WTC11 (cell line): Measurements from ENCODE around the gene KXD1. TPM values are rescaled to one million over a fixed set of nuclear protein-coding genes. Genes with fewer than 3 reads are reported as not detected.

ENCODE experiments used
- ATAC-seq: fragments of 200-7000 bp; cut with Tn5 transposase; 2 replicates; pipeline ENCODE4 v1.10.0; 2021; ENCODE audit warnings: mild to moderate bottlenecking, moderate library complexity
- CTCF ChIA-PET: fragments of 300-600 bp; sonication (Branson Sonifier 250); formaldehyde crosslinking; loops from one replicate; lab custom pipeline; 2021; ENCODE audit warnings: antibody characterized with exemption; lab: Charles Lee
- POLR2A ChIA-PET: fragments of 350-600 bp; sonication (Branson Sonifier 250); formaldehyde crosslinking; loops from one replicate; lab custom pipeline; 2021; ENCODE audit warnings: antibody characterized with exemption; lab: Charles Lee
- DNase-seq: peaks from one replicate; pipeline ENCODE4 v3.0.0; 2021; ENCODE audit warnings: low spot score
- H3K27ac Mint-ChIP-seq: 2 replicates; pipeline ENCODE4 v1.8.0; 2021; ENCODE audit warnings: mixed read lengths
- H3K27me3 Mint-ChIP-seq: 2 replicates; pipeline ENCODE4 v1.8.0; 2021; ENCODE audit warnings: low read depth, mild to moderate bottlenecking, moderate library complexity, mixed read lengths
- H3K36me3 Mint-ChIP-seq: 2 replicates; pipeline ENCODE4 v1.8.0; 2021; ENCODE audit warnings: mixed read lengths
- H3K4me1 Mint-ChIP-seq: 2 replicates; pipeline ENCODE4 v1.8.0; 2022; ENCODE audit warnings: mixed read lengths
- H3K4me3 Mint-ChIP-seq: 2 replicates; pipeline ENCODE4 v1.8.0; 2021; ENCODE audit warnings: mild to moderate bottlenecking, moderate library complexity, mixed read lengths
- H3K9me3 Mint-ChIP-seq: 2 replicates; pipeline ENCODE4 v1.8.0; 2021; ENCODE audit warnings: mixed read lengths
- ATF1 ChIP-seq: sonication (generic); formaldehyde crosslinking; IDR thresholded peaks from 2 replicates; pipeline ENCODE4 v1.8.1; 2023; ENCODE audit warnings: mild to moderate bottlenecking, moderate library complexity, missing genetic modification reagents
- ELF4 ChIP-seq: sonication (generic); formaldehyde crosslinking; IDR thresholded peaks from 2 replicates; pipeline ENCODE4 v1.8.1; 2022; ENCODE audit warnings: low read depth, mild to moderate bottlenecking, moderate library complexity, missing genetic modification reagents
- JUN ChIP-seq: sonication (generic); formaldehyde crosslinking; IDR thresholded peaks from 2 replicates; pipeline ENCODE4 v1.8.0; 2023; ENCODE audit warnings: mild to moderate bottlenecking, missing genetic modification reagents
- MXD4 ChIP-seq: fragments of 250-450 bp; sonication (Bioruptor Pico); IDR thresholded peaks from 2 replicates; pipeline ENCODE4 v1.8.0; 2021; ENCODE audit warnings: mild to moderate bottlenecking, moderate library complexity, borderline replicate concordance
- total RNA-seq: library from RNA; stranded (reverse); gene quantifications from 3 replicates; pipeline ENCODE4 v1.2.3, GENCODE V29; 2021
- TF ChIP-seq, protein P1 (sequence below): sonication (generic); formaldehyde crosslinking; IDR thresholded peaks from 2 replicates; pipeline ENCODE4 v1.8.1; 2023; ENCODE audit warnings: mild to moderate bottlenecking, missing genetic modification reagents, borderline replicate concordance
- TF ChIP-seq, protein P2 (sequence below): fragments of 200-600 bp; IDR thresholded peaks from 2 replicates; pipeline ENCODE4 v1.8.0; 2022; ENCODE audit warnings: antibody characterized with exemption
- TF ChIP-seq, protein P3 (sequence below): fragments of 250-450 bp; sonication (Bioruptor Pico); IDR thresholded peaks from 2 replicates; pipeline ENCODE4 v1.9.0; 2021; ENCODE audit warnings: moderate library complexity, mild to moderate bottlenecking, inconsistent platforms, borderline replicate concordance
- TF ChIP-seq, protein P4 (sequence below): sonication (generic); formaldehyde crosslinking; conservative IDR thresholded peaks from 2 replicates; pipeline ENCODE4 v1.8.1; 2023; ENCODE audit warnings: mild to moderate bottlenecking, low read depth, missing genetic modification reagents, moderate library complexity
- TF ChIP-seq, protein P5 (sequence below): sonication (generic); formaldehyde crosslinking; IDR thresholded peaks from 2 replicates; pipeline ENCODE4 v1.8.1; 2023; ENCODE audit warnings: mild to moderate bottlenecking, moderate library complexity, missing genetic modification reagents
- TF ChIP-seq, protein P6 (sequence below): sonication (generic); formaldehyde crosslinking; IDR thresholded peaks from 2 replicates; pipeline ENCODE4 v1.8.1; 2022; ENCODE audit warnings: low read depth, mild to moderate bottlenecking, moderate library complexity, missing genetic modification reagents, borderline replicate concordance
- TF ChIP-seq, protein P7 (sequence below): fragments of 250-450 bp; sonication (Bioruptor Pico); conservative IDR thresholded peaks from 2 replicates; pipeline ENCODE4 v1.9.0; 2021; ENCODE audit warnings: mild to moderate bottlenecking
- TF ChIP-seq, protein P8 (sequence below): sonication (generic); formaldehyde crosslinking; IDR thresholded peaks from 2 replicates; pipeline ENCODE4 v1.8.1; 2022; ENCODE audit warnings: missing genetic modification reagents, borderline replicate concordance
- TF ChIP-seq, protein P9 (sequence below): sonication (generic); formaldehyde crosslinking; IDR thresholded peaks from 2 replicates; pipeline ENCODE4 v1.8.1; 2022; ENCODE audit warnings: low read depth, missing genetic modification reagents, borderline replicate concordance

The KXD1 gene
- total RNA-seq, 1 experiment from 2014 or later, result 136 TPM

DNA sequence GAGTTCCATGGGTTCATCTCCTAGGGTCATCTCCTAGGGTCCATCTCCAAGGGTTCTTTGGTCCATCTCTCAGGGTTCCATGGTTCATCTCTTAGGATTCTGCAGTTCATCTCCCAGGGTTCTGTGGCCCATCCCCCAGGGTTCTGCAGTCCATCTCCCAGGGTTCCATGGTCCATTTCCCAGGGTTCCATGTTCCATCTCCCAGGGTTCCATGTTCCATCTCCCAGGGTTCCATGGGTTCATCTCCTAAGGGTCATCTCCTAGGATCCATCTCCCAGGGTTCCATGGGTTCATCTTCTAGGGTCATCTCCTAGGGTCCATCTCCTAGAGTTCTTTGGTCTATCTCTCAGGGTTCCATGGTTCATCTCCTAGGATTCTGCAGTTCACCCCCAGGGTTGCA is 59.9 kb downstream of the KXD1 start (continued):
- TF ChIP-seq, protein P1, sequence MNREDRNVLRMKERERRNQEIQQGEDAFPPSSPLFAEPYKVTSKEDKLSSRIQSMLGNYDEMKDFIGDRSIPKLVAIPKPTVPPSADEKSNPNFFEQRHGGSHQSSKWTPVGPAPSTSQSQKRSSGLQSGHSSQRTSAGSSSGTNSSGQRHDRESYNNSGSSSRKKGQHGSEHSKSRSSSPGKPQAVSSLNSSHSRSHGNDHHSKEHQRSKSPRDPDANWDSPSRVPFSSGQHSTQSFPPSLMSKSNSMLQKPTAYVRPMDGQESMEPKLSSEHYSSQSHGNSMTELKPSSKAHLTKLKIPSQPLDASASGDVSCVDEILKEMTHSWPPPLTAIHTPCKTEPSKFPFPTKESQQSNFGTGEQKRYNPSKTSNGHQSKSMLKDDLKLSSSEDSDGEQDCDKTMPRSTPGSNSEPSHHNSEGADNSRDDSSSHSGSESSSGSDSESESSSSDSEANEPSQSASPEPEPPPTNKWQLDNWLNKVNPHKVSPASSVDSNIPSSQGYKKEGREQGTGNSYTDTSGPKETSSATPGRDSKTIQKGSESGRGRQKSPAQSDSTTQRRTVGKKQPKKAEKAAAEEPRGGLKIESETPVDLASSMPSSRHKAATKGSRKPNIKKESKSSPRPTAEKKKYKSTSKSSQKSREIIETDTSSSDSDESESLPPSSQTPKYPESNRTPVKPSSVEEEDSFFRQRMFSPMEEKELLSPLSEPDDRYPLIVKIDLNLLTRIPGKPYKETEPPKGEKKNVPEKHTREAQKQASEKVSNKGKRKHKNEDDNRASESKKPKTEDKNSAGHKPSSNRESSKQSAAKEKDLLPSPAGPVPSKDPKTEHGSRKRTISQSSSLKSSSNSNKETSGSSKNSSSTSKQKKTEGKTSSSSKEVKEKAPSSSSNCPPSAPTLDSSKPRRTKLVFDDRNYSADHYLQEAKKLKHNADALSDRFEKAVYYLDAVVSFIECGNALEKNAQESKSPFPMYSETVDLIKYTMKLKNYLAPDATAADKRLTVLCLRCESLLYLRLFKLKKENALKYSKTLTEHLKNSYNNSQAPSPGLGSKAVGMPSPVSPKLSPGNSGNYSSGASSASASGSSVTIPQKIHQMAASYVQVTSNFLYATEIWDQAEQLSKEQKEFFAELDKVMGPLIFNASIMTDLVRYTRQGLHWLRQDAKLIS (CRISPR knock-in tag), result no peak
- TF ChIP-seq, protein P2, sequence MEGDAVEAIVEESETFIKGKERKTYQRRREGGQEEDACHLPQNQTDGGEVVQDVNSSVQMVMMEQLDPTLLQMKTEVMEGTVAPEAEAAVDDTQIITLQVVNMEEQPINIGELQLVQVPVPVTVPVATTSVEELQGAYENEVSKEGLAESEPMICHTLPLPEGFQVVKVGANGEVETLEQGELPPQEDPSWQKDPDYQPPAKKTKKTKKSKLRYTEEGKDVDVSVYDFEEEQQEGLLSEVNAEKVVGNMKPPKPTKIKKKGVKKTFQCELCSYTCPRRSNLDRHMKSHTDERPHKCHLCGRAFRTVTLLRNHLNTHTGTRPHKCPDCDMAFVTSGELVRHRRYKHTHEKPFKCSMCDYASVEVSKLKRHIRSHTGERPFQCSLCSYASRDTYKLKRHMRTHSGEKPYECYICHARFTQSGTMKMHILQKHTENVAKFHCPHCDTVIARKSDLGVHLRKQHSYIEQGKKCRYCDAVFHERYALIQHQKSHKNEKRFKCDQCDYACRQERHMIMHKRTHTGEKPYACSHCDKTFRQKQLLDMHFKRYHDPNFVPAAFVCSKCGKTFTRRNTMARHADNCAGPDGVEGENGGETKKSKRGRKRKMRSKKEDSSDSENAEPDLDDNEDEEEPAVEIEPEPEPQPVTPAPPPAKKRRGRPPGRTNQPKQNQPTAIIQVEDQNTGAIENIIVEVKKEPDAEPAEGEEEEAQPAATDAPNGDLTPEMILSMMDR, result no peak
- TF ChIP-seq, protein P3, sequence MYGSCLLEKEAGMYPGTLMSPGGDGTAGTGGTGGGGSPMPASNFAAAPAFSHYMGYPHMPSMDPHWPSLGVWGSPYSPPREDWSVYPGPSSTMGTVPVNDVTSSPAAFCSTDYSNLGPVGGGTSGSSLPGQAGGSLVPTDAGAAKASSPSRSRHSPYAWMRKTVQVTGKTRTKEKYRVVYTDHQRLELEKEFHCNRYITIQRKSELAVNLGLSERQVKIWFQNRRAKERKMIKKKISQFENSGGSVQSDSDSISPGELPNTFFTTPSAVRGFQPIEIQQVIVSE, result no peak
- TF ChIP-seq, protein P4, sequence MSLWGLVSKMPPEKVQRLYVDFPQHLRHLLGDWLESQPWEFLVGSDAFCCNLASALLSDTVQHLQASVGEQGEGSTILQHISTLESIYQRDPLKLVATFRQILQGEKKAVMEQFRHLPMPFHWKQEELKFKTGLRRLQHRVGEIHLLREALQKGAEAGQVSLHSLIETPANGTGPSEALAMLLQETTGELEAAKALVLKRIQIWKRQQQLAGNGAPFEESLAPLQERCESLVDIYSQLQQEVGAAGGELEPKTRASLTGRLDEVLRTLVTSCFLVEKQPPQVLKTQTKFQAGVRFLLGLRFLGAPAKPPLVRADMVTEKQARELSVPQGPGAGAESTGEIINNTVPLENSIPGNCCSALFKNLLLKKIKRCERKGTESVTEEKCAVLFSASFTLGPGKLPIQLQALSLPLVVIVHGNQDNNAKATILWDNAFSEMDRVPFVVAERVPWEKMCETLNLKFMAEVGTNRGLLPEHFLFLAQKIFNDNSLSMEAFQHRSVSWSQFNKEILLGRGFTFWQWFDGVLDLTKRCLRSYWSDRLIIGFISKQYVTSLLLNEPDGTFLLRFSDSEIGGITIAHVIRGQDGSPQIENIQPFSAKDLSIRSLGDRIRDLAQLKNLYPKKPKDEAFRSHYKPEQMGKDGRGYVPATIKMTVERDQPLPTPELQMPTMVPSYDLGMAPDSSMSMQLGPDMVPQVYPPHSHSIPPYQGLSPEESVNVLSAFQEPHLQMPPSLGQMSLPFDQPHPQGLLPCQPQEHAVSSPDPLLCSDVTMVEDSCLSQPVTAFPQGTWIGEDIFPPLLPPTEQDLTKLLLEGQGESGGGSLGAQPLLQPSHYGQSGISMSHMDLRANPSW, result no peak
- TF ChIP-seq ELF4 (CRISPR knock-in tag), result no peak
- TF ChIP-seq, protein P5, sequence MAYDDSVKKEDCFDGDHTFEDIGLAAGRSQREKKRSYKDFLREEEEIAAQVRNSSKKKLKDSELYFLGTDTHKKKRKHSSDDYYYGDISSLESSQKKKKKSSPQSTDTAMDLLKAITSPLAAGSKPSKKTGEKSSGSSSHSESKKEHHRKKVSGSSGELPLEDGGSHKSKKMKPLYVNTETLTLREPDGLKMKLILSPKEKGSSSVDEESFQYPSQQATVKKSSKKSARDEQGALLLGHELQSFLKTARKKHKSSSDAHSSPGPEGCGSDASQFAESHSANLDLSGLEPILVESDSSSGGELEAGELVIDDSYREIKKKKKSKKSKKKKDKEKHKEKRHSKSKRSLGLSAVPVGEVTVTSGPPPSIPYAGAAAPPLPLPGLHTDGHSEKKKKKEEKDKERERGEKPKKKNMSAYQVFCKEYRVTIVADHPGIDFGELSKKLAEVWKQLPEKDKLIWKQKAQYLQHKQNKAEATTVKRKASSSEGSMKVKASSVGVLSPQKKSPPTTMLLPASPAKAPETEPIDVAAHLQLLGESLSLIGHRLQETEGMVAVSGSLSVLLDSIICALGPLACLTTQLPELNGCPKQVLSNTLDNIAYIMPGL (CRISPR knock-in tag), result no peak
- TF ChIP-seq, protein P6, sequence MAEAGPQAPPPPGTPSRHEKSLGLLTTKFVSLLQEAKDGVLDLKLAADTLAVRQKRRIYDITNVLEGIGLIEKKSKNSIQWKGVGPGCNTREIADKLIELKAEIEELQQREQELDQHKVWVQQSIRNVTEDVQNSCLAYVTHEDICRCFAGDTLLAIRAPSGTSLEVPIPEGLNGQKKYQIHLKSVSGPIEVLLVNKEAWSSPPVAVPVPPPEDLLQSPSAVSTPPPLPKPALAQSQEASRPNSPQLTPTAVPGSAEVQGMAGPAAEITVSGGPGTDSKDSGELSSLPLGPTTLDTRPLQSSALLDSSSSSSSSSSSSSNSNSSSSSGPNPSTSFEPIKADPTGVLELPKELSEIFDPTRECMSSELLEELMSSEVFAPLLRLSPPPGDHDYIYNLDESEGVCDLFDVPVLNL (CRISPR knock-in tag), result no peak
- TF ChIP-seq, protein P7, sequence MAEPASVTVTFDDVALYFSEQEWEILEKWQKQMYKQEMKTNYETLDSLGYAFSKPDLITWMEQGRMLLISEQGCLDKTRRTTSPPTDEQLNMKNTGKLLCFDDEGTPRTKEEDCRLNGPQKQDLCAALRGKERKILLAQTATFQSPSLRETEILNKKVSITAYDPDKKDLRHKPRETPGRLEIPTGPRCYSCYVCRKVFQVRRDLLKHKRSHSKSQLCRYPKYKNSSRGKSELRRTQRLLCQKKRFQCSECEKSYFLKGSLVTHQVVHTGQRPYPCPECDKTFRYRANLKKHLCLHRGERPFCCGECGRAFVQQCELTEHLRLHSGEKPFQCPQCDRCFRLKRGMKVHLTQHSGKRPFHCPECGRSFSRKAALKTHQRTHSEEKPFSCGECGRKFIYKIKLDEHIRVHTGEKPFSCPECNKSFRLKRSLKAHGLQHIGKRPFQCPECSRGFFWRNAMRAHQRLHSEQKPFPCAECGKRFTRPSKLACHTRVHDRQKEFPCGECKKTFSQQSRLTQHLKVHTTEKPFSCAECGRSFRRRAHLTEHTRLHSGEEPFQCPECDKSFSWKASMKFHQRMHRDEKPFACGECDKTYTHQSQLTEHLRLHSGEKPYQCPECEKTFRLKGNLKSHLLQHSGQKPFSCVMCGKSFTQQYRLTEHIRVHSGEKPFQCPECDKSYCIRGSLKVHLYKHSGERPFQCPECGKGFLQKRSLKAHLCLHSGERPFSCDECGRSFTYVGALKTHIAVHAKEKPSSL (CRISPR knock-in tag), result no peak

DNA sequence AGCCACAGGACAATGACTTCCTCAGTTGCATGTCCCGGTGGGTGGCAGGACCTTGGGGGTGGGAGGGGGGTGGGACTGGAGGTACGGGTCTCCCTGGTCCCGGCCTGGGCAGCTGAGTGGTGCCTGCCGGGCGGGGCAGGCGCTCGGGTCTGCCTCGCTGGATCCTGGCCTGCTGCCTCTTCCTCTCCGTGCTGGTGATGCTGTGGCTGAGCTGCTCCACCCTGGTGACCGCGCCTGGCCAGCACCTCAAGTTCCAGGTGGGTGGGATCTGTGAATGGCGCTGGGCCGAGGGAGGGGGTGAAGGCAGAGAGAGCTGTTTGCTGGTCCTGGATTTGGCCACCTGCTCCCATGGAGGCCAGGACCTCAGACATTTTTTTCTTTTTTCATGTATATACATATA is 60.6 kb downstream of the KXD1 start:
- H3K27me3 Mint-ChIP-seq, result peaks cover 36% of the 10 kb centered on the region
- ATAC-seq, result no peak
- H3K9me3 Mint-ChIP-seq, result peaks cover 7% of the 10 kb centered on the region
- peaks cover 5% of the 10 kb centered on the region for H3K36me3 Mint-ChIP-seq
- H3K4me3 Mint-ChIP-seq, result no peak overlapping the region
- ChIA-PET POLR2A (no interaction called here), CTCF (no interaction called here)
- no peak for DNase-seq
- no peak overlapping the region for H3K27ac Mint-ChIP-seq
- peaks cover 6% of the 10 kb centered on the region; the same call in 1 of the 2 replicates for H3K4me1 Mint-ChIP-seq
- TF ChIP-seq JUN (no peak), ELF4 (CRISPR knock-in tag) (no peak), ATF1 (CRISPR knock-in tag) (no peak), MXD4 (CRISPR knock-in tag) (no peak)
- TF ChIP-seq, protein P8, sequence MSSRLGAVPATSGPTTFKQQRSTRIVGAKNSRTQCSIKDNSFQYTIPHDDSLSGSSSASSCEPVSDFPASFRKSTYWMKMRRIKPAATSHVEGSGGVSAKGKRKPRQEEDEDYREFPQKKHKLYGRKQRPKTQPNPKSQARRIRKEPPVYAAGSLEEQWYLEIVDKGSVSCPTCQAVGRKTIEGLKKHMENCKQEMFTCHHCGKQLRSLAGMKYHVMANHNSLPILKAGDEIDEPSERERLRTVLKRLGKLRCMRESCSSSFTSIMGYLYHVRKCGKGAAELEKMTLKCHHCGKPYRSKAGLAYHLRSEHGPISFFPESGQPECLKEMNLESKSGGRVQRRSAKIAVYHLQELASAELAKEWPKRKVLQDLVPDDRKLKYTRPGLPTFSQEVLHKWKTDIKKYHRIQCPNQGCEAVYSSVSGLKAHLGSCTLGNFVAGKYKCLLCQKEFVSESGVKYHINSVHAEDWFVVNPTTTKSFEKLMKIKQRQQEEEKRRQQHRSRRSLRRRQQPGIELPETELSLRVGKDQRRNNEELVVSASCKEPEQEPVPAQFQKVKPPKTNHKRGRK, result no peak
- TF ChIP-seq, protein P5 (CRISPR knock-in tag), result no peak
- TF ChIP-seq, protein P9, sequence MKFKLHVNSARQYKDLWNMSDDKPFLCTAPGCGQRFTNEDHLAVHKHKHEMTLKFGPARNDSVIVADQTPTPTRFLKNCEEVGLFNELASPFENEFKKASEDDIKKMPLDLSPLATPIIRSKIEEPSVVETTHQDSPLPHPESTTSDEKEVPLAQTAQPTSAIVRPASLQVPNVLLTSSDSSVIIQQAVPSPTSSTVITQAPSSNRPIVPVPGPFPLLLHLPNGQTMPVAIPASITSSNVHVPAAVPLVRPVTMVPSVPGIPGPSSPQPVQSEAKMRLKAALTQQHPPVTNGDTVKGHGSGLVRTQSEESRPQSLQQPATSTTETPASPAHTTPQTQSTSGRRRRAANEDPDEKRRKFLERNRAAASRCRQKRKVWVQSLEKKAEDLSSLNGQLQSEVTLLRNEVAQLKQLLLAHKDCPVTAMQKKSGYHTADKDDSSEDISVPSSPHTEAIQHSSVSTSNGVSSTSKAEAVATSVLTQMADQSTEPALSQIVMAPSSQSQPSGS (CRISPR knock-in tag), result no peak
